GM21528 (cell line): ENCODE results near the gene E2F1.
"Not testable (repeated sequence)": the region's sequence is repeated elsewhere in the genome, so short reads cannot be mapped to it uniquely, and the experiment has no call there.

Source experiments
- ATAC-seq: cut with Tn5 transposase; IDR thresholded peaks from one replicate; pipeline ENCODE4 v1.9.1; 2021; ENCODE audit warnings: mild to moderate bottlenecking, moderate library complexity; ENCODE audit not compliant: unreplicated experiment, low FRiP score

The E2F1 gene

DNA sequence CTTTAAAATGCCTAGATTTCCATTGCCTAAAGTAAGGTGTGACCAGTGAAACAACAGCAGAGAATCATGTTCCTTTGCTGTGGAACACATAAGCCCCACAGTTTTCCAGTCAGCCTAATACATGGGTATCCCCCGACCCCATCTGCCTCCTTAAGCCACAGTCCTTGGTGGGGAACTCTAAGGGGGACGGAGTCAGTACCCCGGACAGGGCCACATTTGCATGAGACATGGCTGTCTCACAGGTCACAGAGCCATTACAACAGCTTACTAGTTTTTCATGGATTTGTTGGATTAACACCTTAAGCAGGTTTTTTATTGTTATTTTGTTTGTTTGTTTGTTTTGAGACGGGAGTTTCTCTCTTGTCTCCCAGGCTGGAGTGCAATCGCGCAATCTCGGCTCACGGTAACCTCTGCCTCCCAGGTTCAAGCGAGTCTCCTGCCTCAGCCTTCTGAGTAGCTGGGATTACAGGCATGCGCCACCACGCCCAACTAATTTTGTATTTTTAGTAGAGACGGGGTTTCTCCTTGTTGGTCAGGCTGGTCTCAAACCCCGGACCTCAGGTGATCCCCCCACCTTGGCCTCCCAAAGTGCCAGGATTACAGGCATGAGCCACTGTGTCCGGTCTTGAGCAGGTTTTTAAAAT, 39.1 kb downstream of the E2F1 start:
- not testable (repeated sequence) for ATAC-seq

DNA sequence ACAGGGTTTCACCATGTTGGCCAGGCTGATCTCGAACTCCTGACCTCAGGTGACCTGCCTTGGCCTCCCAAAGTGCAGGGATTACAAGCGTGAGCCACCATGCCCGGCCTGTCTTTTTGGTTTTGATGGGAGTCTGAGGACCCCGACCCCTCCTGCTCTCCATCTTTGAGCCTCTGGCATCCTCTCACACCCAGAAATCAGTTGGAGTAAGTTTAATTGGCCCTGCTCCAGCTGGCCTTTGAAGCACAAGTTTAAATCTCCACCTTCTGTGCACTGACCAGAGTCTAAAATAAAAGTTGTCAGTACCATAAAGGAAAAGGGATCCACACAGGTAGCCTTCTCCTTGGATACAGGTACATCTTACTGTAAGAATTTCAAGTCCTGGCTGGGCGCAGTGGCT, 40.0 kb downstream of the E2F1 start:
- no peak for ATAC-seq

DNA sequence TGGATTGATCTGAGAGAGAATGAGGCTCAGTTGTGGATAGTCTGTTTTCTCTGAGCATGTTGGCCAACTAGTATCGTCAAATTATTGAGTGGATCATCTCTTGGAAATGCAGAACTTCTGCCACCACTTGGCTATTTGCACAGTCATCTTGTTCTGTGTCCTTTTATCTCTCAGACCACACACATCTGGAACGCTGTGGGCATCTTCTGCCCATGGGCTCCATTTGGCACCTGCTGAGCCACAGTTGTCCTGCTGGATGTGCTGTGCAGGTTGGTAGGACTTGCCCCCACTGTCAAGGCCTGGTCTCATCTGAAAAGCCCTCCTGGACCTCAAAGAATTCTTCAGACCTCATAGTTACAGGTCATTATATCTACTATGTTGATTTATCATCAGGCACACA, 40.8 kb downstream of the E2F1 start:
- ATAC-seq: no peak

DNA sequence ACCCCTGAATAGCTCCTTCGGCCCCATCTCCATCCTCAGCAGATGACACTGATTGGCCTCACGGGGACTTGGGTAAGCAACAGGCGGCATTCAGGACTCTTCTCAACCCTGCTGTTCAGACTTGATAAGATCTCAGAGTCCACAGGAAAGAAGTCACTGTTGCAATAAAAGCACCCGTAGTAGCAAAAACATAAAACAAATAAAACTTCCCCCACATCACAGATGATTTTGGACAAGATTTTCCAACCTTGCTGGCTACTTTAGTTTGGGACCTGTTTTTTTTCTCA, 41.2 kb downstream of the E2F1 start:
- no peak for ATAC-seq

DNA sequence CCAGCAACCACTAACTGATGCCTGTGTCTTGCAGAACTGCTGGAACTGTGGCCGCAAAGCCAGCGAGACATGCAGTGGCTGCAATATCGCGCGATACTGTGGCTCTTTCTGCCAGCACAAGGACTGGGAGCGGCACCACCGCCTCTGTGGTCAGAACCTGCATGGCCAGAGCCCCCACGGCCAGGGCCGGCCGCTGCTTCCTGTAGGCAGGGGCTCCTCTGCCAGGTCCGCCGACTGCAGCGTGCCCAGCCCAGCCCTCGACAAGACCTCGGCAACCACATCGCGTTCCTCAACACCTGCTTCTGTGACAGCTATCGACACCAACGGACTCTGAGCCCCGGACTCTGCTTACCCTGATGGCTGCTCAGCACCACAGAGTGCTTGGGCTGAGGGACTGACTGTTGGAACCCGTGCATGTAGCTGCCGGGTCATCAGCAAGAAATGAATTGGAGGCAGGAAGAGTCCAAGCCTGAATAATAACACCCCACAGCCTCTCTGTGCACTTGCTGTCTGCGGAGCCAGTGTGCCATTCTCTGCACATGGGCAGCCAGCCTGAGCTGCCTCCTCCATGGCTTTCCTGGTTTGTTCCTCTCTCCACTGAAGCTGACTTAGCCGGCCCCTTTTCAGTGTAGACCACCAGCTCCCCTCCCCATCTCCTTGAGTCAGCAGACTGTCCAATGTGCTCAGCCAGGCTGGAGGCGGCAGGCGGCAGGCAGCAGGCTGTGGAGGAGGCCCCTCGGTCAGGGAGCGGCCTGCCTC, 41.7 kb downstream of the E2F1 start:
- no peak for ATAC-seq

DNA sequence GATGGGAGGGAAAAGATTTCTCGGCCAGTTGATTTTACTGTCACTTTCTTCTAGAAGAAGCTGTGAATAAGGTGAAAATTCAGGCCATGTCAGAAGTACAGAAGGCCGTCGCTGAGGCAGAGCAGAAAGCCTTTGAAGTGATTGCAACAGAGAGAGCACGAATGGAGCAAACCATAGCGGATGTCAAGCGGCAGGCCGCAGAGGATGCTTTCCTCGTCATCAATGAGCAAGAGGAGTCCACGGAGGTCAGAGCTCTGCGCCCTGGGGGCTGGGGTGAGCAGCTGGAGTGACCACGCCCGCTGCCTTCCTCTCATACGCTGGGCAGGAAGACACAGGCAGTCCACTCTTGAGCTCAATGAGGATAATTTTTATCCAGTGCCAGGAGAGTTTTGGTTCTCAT, 45.9 kb downstream of the E2F1 start:
- ATAC-seq: no peak

DNA sequence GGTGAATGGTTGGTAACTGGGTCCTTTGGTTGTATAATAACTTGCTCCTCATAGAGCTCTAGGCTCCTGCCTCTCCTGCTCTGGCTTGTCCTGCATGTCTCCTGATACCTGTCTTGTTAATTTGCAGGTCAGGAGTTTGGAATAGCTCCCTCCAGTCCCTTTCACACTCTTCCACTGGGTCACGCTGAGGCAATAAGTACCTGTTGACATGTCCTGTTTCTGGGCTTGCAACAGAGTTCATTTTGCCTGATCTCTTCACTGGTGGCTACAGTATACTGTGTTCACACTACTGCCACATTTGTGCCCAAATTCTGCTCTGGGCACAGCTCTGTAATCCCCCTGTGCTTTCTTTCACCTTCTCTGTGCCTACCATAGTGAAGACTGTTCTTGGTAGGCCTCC, 49.4 kb downstream of the E2F1 start:
- no peak for ATAC-seq

DNA sequence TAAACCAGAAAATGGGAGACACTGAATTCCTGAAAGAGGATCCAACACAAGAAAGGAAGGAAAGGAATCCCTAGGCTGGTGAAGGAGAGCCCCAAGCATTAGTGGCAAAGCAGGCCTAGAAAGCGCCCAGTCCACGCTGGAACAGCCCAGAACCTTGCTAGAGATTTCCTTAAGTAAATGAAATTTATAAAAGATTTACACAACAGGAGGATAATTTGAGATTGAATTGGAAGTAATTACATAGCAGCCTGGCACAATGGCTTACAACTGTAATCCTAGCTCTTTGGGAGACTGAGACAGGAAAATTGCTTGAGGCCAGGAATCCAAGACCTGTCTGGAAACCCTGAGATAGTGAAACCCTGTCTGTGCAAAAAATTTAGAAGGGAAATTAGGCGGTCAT, 50.8 kb downstream of the E2F1 start:
- no peak for ATAC-seq

DNA sequence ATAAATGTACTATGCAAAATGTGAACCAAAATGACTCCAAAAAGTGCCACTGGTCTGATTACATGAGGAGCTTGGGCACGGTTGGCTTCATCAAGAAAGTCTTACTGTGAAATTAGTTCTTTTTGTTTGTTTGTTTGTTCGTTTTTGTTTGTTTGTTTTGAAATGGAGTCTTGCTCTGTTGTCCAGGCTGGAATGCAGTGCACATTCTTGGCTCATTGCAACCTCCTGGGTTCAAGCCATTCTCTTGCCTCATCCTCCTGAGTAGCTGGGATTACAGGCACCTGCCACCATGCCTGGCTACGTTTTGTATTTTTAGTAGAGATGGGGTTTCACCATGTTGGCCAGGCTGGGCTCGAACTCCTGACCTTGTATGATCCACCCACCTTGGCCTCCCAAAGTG, 54.3 kb downstream of the E2F1 start:
- not testable (repeated sequence) for ATAC-seq

DNA sequence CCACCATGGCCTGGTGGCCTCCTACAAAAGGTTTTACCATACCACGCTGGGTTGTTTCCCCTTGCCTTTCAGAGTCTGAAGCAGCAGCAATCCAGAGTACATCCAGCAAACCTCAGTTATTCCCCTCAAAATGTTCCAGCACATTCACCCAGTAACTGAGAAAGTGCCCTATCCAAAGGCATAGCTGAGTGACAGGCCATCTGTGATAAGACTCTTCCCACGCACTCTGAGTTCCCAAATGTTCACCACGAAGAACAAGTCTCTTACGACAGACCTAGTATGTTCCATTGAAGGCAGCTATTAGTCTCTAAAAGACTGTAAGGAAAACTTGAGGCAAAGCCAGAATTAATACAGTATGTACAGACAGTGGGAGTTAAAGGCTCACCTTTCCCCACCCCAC, 55.7 kb downstream of the E2F1 start:
- no peak for ATAC-seq

DNA sequence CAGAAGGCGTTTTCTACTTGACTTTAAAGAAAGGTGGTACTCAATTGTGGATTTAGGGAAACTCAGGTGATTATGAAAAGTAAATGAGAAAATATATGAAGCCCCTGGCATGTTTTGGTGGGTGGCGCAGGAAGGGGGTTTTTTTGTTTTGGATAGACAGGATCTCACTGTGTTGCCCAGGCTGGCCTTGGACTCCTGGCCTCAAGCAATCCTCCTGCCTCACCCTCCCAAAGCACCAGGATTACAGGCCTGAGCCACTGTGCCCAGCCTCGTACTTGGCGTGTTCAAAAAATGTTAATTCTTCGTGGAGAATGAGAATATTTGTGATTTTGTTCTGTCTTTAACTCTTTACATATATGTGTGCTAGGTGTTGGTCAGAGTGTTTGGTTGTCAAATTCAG, 56.2 kb downstream of the E2F1 start:
- no peak for ATAC-seq

DNA sequence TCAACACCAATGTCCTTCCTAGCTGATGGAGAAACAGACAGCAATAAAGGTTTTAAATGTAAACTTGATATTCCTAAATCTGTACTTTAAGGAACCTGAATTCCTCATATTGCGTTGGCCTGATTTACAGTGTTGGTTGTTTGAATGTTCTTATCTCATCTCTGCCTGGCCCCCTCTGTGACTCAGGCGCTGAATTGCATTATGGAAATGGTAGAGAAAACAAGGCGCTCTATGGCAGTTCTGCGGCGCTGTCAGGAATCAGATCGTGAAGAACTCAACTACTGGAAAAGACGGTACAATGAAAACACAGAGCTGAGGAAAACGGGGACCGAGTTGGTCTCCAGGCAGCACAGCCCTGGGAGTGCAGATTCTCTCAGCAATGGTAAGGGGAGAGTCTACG, 56.7 kb downstream of the E2F1 start:
- ATAC-seq: no peak

DNA sequence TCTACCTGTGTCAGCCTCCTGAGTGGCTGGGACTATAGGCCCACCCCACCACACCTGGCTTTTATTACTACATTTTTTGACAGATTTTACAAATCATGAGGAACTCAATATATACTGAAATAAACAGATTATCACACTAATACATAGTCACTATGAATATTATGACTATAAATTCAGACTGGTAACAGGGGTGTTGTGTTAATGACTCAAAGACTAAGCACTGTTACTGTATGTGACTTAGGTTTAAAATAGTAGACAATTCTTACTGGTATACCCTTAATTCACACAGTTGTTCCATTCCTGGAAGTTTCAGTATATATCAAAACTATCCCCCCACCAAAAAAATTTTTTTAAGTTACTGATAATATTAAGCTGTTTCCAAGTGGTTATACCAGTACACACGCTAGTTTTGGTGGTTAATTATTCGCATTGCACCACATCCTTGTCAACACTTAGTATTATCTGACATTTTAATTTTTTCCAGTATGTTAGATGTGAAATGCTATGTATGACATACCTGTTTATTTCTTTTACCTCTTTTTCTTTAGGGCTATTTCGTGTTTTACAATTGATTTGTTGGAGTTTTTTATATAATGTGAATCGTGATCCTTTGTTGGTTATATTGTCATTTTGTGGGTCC, 58.5 kb downstream of the E2F1 start:
- no peak for ATAC-seq

DNA sequence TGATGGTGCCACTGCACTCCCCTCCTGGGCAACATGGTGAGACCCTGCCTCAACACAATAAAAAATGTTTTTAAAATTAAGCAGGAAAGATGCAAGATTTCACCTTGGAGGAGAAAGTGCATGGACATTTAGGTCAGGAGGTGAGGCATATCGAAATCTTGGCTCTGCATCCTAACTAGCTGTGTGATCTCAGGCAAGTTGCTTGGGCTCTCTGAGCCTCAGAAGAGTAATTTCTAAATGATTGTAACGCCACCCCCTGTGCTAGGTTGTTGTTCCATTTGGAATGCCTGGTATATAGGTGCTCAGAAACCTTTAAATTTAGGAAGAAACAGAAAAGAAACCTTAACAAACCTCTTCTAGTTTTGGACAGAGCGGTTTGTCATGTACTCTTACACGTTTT, 60.0 kb downstream of the E2F1 start:
- ATAC-seq: no peak
